GM12878 (cell line): ENCODE data around the gene VGF. TPM values are rescaled to one million over a fixed set of nuclear protein-coding genes. Genes with fewer than 3 reads are reported as not detected.

Source experiments
- ATF3 ChIP-seq: IDR thresholded peaks from 2 replicates; pipeline ENCODE4 v1.6.1; 2011; ENCODE audit warnings: low read depth, mild to moderate bottlenecking, low read length, moderate library complexity, borderline replicate concordance; ENCODE audit errors: extremely low read depth
- BRCA1 ChIP-seq: IDR thresholded peaks from 2 replicates; pipeline ENCODE4 v1.6.1; 2011; ENCODE audit warnings: low read depth, low read length, improper control_type of control experiment
- EED ChIP-seq: sonication (generic); IDR thresholded peaks from 2 replicates; pipeline ENCODE4 v1.6.1; 2016; ENCODE audit warnings: antibody characterized with exemption, low read depth
- EP300 ChIP-seq, 2 experiments: fragments of 150-350 bp in 1 of 2; IDR thresholded peaks; 2 replicates each; pipeline ENCODE4 v1.6.1; 2011 to 2012; ENCODE audit warnings: low read depth in 2 of 2, low read length in 2 of 2, borderline replicate concordance in 1 of 2, improper control_type of control experiment in 1 of 2, inconsistent platforms in 1 of 2; ENCODE audit not compliant: control insufficient read depth in 1 of 2
- FOS ChIP-seq: IDR thresholded peaks from 3 replicates; pipeline ENCODE4 v1.6.1; 2011; ENCODE audit warnings: borderline replicate concordance; ENCODE audit not compliant: insufficient read length; ENCODE audit errors: extremely low read depth
- GABPA ChIP-seq: IDR thresholded peaks from 2 replicates; pipeline ENCODE4 v1.6.1; 2014; ENCODE audit warnings: antibody characterized with exemption, low read depth, mild to moderate bottlenecking, inconsistent platforms
- IRF3 ChIP-seq: fragments of 450-650 bp; IDR thresholded peaks from 2 replicates; pipeline ENCODE4 v1.6.1; 2014; ENCODE audit warnings: mild to moderate bottlenecking
- KLF5 ChIP-seq: fragments of 450-650 bp; IDR thresholded peaks from 2 replicates; pipeline ENCODE4 v1.6.1; 2014; ENCODE audit warnings: mild to moderate bottlenecking; ENCODE audit not compliant: partially characterized antibody
- MEF2A ChIP-seq: IDR thresholded peaks from 2 replicates; pipeline ENCODE4 v1.6.1; 2011; ENCODE audit warnings: low read depth, mild to moderate bottlenecking, low read length, moderate library complexity; ENCODE audit not compliant: insufficient read depth
- MTA3 ChIP-seq: IDR thresholded peaks from 2 replicates; pipeline ENCODE4 v1.6.1; 2012; ENCODE audit warnings: low read length, inconsistent platforms, borderline replicate concordance
- MXI1 ChIP-seq: fragments of 150-350 bp; IDR thresholded peaks from 2 replicates; pipeline ENCODE4 v1.6.1; 2011; ENCODE audit warnings: low read depth, mild to moderate bottlenecking, inconsistent platforms, low read length, improper control_type of control experiment
- NFIC ChIP-seq: IDR thresholded peaks from 2 replicates; pipeline ENCODE4 v1.6.1; 2012; ENCODE audit warnings: low read depth, mild to moderate bottlenecking, inconsistent platforms, low read length, moderate library complexity
- PAX5 ChIP-seq: IDR thresholded peaks from 2 replicates; pipeline ENCODE4 v1.6.1; 2011; ENCODE audit warnings: low read depth, low read length, borderline replicate concordance
- POLR2A ChIP-seq: IDR thresholded peaks from 2 replicates; pipeline ENCODE4 v1.6.1; 2011; ENCODE audit warnings: low read depth, mild to moderate bottlenecking, low read length
- RAD51 ChIP-seq: fragments of 450-650 bp; IDR thresholded peaks from 2 replicates; pipeline ENCODE4 v1.6.1; 2016; ENCODE audit warnings: moderate library complexity, mild to moderate bottlenecking, inconsistent platforms
- RUNX3 ChIP-seq: IDR thresholded peaks from 2 replicates; pipeline ENCODE4 v1.6.1; 2012; ENCODE audit warnings: low read length, inconsistent platforms
- SMAD1 ChIP-seq: fragments of 450-650 bp; IDR thresholded peaks from 2 replicates; pipeline ENCODE4 v1.6.1; 2018; ENCODE audit warnings: mild to moderate bottlenecking, low read depth; ENCODE audit not compliant: partially characterized antibody
- SREBF2 ChIP-seq: IDR thresholded peaks from 2 replicates; pipeline ENCODE4 v1.6.1; 2012; ENCODE audit warnings: mild to moderate bottlenecking, low read length
- STAT1 ChIP-seq: fragments of 450-650 bp; conservative IDR thresholded peaks from 2 replicates; pipeline ENCODE4 v1.6.1; 2014; ENCODE audit warnings: antibody characterized with exemption, mild to moderate bottlenecking
- TCF3 ChIP-seq: IDR thresholded peaks from 2 replicates; pipeline ENCODE4 v1.6.1; 2012; ENCODE audit warnings: low read depth, mild to moderate bottlenecking, low read length, borderline replicate concordance; ENCODE audit not compliant: insufficient read depth
- ZNF207 ChIP-seq: fragments of 450-650 bp; IDR thresholded peaks from 2 replicates; pipeline ENCODE4 v1.6.1; 2014; ENCODE audit warnings: antibody characterized with exemption, mild to moderate bottlenecking, borderline replicate concordance
- ZNF24 ChIP-seq: fragments of 450-650 bp; IDR thresholded peaks from 2 replicates; pipeline ENCODE4 v1.6.1; 2017; ENCODE audit warnings: antibody characterized with exemption, mild to moderate bottlenecking
- polyA plus RNA-seq, 11 experiments: library from polyadenylated mRNA; depleted of rRNA in 4 of 11; unstranded in 6 of 11; stranded (reverse) in 5 of 11; fragments of >200 nt; fragmentation: Nextera tagmentation in 4 of 11; fragmentation: Illumina TruSeq in 1 of 11; extraction: Ambion mirVana in 4 of 11; extraction: Trizol in 1 of 11; gene quantifications; 1 replicate in 1 of 11; 2 replicates in 10 of 11; pipeline versions ENCODE4 v1.2.1 to v1.2.3, GENCODE V29; 2011 to 2016; ENCODE audit warnings: inconsistent platforms in 2 of 11, missing spikeins in 2 of 11, low read depth in 1 of 11
- total RNA-seq, 4 experiments: library from RNA; depleted of rRNA in 3 of 4; stranded (reverse); fragments of >200 nt in 3 of 4; fragmentation: Illumina TruSeq in 1 of 4; extraction: Trizol in 1 of 4; gene quantifications; 2 replicates each; pipeline versions ENCODE4 v1.2.1 to v1.2.3, GENCODE V29; 2013 to 2021
- TF ChIP-seq, protein P1 (sequence below): fragments of 450-650 bp; IDR thresholded peaks from 2 replicates; pipeline ENCODE4 v1.6.1; 2017; ENCODE audit warnings: low read depth, mild to moderate bottlenecking, moderate library complexity
- TF ChIP-seq, protein P2 (sequence below): fragments of 450-650 bp; conservative IDR thresholded peaks from 2 replicates; pipeline ENCODE4 v1.6.1; 2017; ENCODE audit warnings: mild to moderate bottlenecking, moderate library complexity
- TF ChIP-seq, protein P3 (sequence below): fragments of 450-650 bp; IDR thresholded peaks from 2 replicates; pipeline ENCODE4 v1.6.1; 2017; ENCODE audit warnings: mild to moderate bottlenecking

The VGF gene
- total and polyA plus RNA-seq, 10 of the 15 experiments (the other 5 are each of a cell fraction or from before 2014, with no cell fraction given): 0.09 to 0.25 (median 0.17) TPM; not detected in 6

DNA sequence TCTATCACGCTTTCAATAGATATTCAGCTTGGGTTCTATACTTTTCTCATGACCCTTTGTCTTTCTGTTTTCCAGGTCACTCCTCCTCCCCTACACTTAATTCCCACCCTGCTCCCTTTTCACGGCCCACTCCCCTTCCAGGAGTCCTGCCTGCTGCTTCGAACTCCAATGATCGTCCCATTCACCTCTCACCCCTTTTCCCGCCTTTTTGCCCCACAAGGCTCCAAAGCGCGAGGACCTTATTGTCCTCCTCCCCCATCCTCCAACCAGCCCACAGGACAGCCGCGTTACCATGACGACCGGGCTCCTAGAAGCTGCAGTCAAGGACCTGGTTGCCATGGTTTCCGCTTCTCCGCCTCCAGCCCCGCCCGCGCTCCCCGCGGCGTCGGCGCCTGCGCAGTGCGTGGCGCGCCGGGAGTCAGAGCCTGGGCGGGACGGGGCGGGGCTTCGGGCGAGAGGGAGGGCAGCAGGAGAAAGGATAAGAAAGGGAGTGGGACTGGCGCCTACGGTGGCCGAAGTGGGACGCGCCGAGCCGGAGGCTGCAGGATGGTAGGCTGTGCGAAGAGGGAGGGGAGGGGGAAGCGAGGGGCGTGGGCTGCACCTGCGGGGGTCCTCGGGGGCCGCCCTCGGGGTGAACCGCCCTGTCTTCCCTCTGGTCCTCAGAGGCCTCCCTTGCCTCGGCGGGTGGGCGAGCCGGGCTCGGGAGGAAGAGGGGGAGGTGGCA is 11.2 kb downstream of the VGF start, which contains the start of gene AP1S1 (continued):
- TF ChIP-seq PAX5 (no peak), TCF3 (no peak), ATF3 (no peak), MXI1 (peak; percentile 93), SREBF2 (no peak), EP300 (IDR thresholded peaks at IDR 0.05; ENCODE audit: borderline replicate concordance in 1 of 2, control insufficient read depth in 1 of 2, low read depth in 2 of 2, low read length in 2 of 2) (no peak), EED (no peak; the same call in 1 of the 2 replicates), FOS (no peak), MTA3 (no peak), STAT1 (no peak), GABPA (no peak), ZNF24 (no peak), RUNX3 (no peak), ZNF207 (no peak), NFIC (no peak), POLR2A (peak; percentile 62), RAD51 (no peak), BRCA1 (no peak), MEF2A (no peak), KLF5 (no peak), SMAD1 (no peak), IRF3 (no peak)
- TF ChIP-seq, protein P1, sequence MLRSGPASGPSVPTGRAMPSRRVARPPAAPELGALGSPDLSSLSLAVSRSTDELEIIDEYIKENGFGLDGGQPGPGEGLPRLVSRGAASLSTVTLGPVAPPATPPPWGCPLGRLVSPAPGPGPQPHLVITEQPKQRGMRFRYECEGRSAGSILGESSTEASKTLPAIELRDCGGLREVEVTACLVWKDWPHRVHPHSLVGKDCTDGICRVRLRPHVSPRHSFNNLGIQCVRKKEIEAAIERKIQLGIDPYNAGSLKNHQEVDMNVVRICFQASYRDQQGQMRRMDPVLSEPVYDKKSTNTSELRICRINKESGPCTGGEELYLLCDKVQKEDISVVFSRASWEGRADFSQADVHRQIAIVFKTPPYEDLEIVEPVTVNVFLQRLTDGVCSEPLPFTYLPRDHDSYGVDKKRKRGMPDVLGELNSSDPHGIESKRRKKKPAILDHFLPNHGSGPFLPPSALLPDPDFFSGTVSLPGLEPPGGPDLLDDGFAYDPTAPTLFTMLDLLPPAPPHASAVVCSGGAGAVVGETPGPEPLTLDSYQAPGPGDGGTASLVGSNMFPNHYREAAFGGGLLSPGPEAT: no peak
- TF ChIP-seq, protein P2, sequence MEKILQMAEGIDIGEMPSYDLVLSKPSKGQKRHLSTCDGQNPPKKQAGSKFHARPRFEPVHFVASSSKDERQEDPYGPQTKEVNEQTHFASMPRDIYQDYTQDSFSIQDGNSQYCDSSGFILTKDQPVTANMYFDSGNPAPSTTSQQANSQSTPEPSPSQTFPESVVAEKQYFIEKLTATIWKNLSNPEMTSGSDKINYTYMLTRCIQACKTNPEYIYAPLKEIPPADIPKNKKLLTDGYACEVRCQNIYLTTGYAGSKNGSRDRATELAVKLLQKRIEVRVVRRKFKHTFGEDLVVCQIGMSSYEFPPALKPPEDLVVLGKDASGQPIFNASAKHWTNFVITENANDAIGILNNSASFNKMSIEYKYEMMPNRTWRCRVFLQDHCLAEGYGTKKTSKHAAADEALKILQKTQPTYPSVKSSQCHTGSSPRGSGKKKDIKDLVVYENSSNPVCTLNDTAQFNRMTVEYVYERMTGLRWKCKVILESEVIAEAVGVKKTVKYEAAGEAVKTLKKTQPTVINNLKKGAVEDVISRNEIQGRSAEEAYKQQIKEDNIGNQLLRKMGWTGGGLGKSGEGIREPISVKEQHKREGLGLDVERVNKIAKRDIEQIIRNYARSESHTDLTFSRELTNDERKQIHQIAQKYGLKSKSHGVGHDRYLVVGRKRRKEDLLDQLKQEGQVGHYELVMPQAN: 0 out of 2 replicates have a peak, but pooled peaks have one; percentile 32
- TF ChIP-seq, protein P3, sequence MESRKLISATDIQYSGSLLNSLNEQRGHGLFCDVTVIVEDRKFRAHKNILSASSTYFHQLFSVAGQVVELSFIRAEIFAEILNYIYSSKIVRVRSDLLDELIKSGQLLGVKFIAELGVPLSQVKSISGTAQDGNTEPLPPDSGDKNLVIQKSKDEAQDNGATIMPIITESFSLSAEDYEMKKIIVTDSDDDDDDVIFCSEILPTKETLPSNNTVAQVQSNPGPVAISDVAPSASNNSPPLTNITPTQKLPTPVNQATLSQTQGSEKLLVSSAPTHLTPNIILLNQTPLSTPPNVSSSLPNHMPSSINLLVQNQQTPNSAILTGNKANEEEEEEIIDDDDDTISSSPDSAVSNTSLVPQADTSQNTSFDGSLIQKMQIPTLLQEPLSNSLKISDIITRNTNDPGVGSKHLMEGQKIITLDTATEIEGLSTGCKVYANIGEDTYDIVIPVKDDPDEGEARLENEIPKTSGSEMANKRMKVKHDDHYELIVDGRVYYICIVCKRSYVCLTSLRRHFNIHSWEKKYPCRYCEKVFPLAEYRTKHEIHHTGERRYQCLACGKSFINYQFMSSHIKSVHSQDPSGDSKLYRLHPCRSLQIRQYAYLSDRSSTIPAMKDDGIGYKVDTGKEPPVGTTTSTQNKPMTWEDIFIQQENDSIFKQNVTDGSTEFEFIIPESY: no peak
